Endodermal cell (in vitro differentiated cells): Measurements from ENCODE around the gene IRF7. TPM values are rescaled to one million over a fixed set of nuclear protein-coding genes. Genes with fewer than 3 reads are reported as not detected.
A peak's percentile ranks its signal among the peaks of the same experiment; 100 is the strongest.

ENCODE experiments used
- DNase-seq: peaks from one replicate; pipeline ENCODE4 v3.0.0-alpha.2; 2017
- H3K27ac ChIP-seq: 2 replicates; pipeline ENCODE4 v1.5.1; 2013; ENCODE audit warnings: mild to moderate bottlenecking, low read depth, low read length, moderate library complexity
- H3K27me3 ChIP-seq: 2 replicates; pipeline ENCODE4 v1.6.1; 2013; ENCODE audit warnings: mild to moderate bottlenecking, low read length, moderate library complexity; ENCODE audit not compliant: insufficient read depth, control insufficient read depth, poor library complexity, severe bottlenecking
- H3K36me3 ChIP-seq: 2 replicates; pipeline ENCODE4 v1.7.0; 2013; ENCODE audit warnings: mild to moderate bottlenecking, low read length, moderate library complexity; ENCODE audit not compliant: control insufficient read depth, insufficient read depth
- H3K4me1 ChIP-seq: one replicate; pipeline ENCODE4 v1.7.0; 2013; ENCODE audit warnings: low read length; ENCODE audit not compliant: control insufficient read depth, insufficient read depth
- H3K4me3 ChIP-seq: 2 replicates; pipeline ENCODE4 v1.5.1; 2013; ENCODE audit warnings: mild to moderate bottlenecking, low read length, moderate library complexity
- H3K9ac ChIP-seq: 2 replicates; pipeline ENCODE4 v1.6.1; 2013; ENCODE audit warnings: mild to moderate bottlenecking, low read length, moderate library complexity; ENCODE audit not compliant: poor library complexity, severe bottlenecking; ENCODE audit errors: extremely low read depth
- H3K9me3 ChIP-seq: 2 replicates; pipeline ENCODE4 v1.6.1; 2013; ENCODE audit warnings: mild to moderate bottlenecking, low read length, moderate library complexity; ENCODE audit not compliant: control insufficient read depth
- H3K27ac Mint-ChIP-seq: 2 replicates; pipeline ENCODE4 v1.8.0; 2020; ENCODE audit warnings: mixed read lengths
- H3K27me3 Mint-ChIP-seq: 2 replicates; pipeline ENCODE4 v1.8.0; 2021; ENCODE audit warnings: mild to moderate bottlenecking, mixed read lengths; ENCODE audit not compliant: insufficient read depth
- H3K36me3 Mint-ChIP-seq: 2 replicates; pipeline ENCODE4 v1.8.0; 2020; ENCODE audit warnings: low read depth, mixed read lengths
- H3K4me1 Mint-ChIP-seq: 2 replicates; pipeline ENCODE4 v1.8.0; 2020; ENCODE audit warnings: mixed read lengths
- H3K4me3 Mint-ChIP-seq: 2 replicates; pipeline ENCODE4 v1.8.0; 2020; ENCODE audit warnings: mild to moderate bottlenecking, moderate library complexity, mixed read lengths
- H3K9me3 Mint-ChIP-seq: 2 replicates; pipeline ENCODE4 v1.8.0; 2020; ENCODE audit warnings: mild to moderate bottlenecking, mixed read lengths
- CTCF ChIP-seq: fragments of 200-600 bp; sonication (generic); conservative IDR thresholded peaks from 2 replicates; pipeline ENCODE4 v1.5.0; 2021; ENCODE audit warnings: antibody characterized with exemption, mild to moderate bottlenecking
- whole genome bisulfite sequencing, 2 experiments: methylation state at CpG; one replicate each; pipeline versions ENCODE4 v1.1.5 to v1.1.7; 2013; ENCODE audit warnings: missing lambda C conversion rate in 2 of 2, mixed read lengths in 1 of 2; ENCODE audit not compliant: insufficient coverage in 1 of 2, insufficient read length in 1 of 2; 5-methylcytosine and 5-hydroxymethylcytosine counted together
- long read RNA-seq, 4 experiments: library from polyadenylated mRNA in 2 of 4; library from RNA in 1 of 4; library from capped mRNA in 1 of 4; stranded (forward) in 3 of 4; unstranded in 1 of 4; transcript quantifications; one replicate each; pipeline ENCODE4 v2.0.0, GENCODE V29; 2020 to 2021; ENCODE audit warnings: inconsistent platforms in 1 of 4
- polyA plus RNA-seq, 2 experiments: library from polyadenylated mRNA; stranded (reverse); fragments of 50-300 nt; gene quantifications; one replicate each; pipeline ENCODE4 v1.2.3, GENCODE V29; 2013
- total RNA-seq, 2 donors: library from RNA; stranded (reverse); fragmentation: NEBNext Ultra II Directional in 1 of 2; extraction: Animal tissue kit (Norgen Biotek cat#: 25700) in 1 of 2; gene quantifications; 2 replicates in 1 of 2; 3 replicates in 1 of 2; pipeline ENCODE4 v1.2.1, GENCODE V29; 2021

The IRF7 gene
- 10 to 100 TPM in 1 of 2 donors, 1 to 10 TPM in 1; 9.3 to 16.8 TPM for total RNA-seq
- polyA plus RNA-seq (2013, experiment 1 of 2), result 12.8 TPM
- polyA plus RNA-seq (2013, experiment 2 of 2), result 12.0 TPM
- long read RNA-seq, experiment 1, partial matches to known transcripts, result 1 of 1 reads
- long read RNA-seq, experiment 1, other reads (novel, unspliced or antisense), result 0 of 1 reads
- long read RNA-seq, experiment 2, transcript IRF7-205 (11 exons, 1,974 nt), result major isoform, 11 of 31 reads
- long read RNA-seq, experiment 2, partial matches to known transcripts, result 1 of 31 reads
- long read RNA-seq, experiment 2, other reads (novel, unspliced or antisense), result 16 of 31 reads
- long read RNA-seq, experiment 3, transcript IRF7-202 (10 exons, 1,807 nt), result minor isoform, 5 of 103 reads
- long read RNA-seq, experiment 3, transcript IRF7-205 (11 exons, 1,974 nt), result major isoform, 50 of 103 reads
- long read RNA-seq, experiment 3, partial matches to known transcripts, result 5 of 103 reads
- long read RNA-seq, experiment 3, other reads (novel, unspliced or antisense), result 42 of 103 reads
- long read RNA-seq, experiment 4, partial matches to known transcripts, result 0 of 11 reads
- long read RNA-seq, experiment 4, other reads (novel, unspliced or antisense), result 7 of 11 reads

GRCh38 chr11:615504-616319 is at the start of gene IRF7:
Gene IRF7 (minus strand): TSS chr11:615950. CDS start chr11:615364, 586 bp downstream.
- TF ChIP-seq CTCF, result no peak
- DNase-seq, result peak; percentile 97
- H3K9me3 Mint-ChIP-seq, result no peaks in the 10 kb centered on the region
- no peaks in the 10 kb centered on the region for H3K27me3 Mint-ChIP-seq
- WGBS, 2 experiments, result 13 to 32% methylated on average over 27 to 66 of the region's 66 CpGs
- H3K4me3 Mint-ChIP-seq, result peak within 1 kb of the TSS; percentile 69
- H3K4me3 ChIP-seq, result peak within 1 kb of the TSS; percentile 80
- no peaks in the 10 kb centered on the region for H3K27me3 ChIP-seq
- no peaks in the 10 kb centered on the region for H3K4me1 ChIP-seq
- no peaks in the 10 kb centered on the region for H3K9me3 ChIP-seq
- no peaks in the 10 kb centered on the region for H3K4me1 Mint-ChIP-seq
- H3K27ac ChIP-seq, result peak within 1 kb of the TSS; percentile 83
- H3K27ac Mint-ChIP-seq, result peak within 1 kb of the TSS; percentile 95
- H3K36me3 ChIP-seq, result peaks cover 29% of the 10 kb centered on the region
- H3K36me3 Mint-ChIP-seq, result peaks cover 8% of the 10 kb centered on the region
- peak within 1 kb of the TSS; percentile 66 for H3K9ac ChIP-seq

- Mint-ChIP-seq H3K4me3 (no peak overlapping the region), H3K27ac (no peak overlapping the region), H3K9me3 (no peaks in the 10 kb centered on the region), H3K4me1 (no peaks in the 10 kb centered on the region), H3K36me3 (peaks cover 31% of the 10 kb centered on the region), H3K27me3 (no peaks in the 10 kb centered on the region)
- H3K9me3 ChIP-seq, result no peaks in the 10 kb centered on the region
- DNase-seq, result no peak
- H3K27ac ChIP-seq, result no peak overlapping the region
- H3K4me1 ChIP-seq, result no peaks in the 10 kb centered on the region
- 94 to 96% methylated on average over 8 to 15 of the region's 15 CpGs for whole genome bisulfite sequencing, 2 experiments
- no peaks in the 10 kb centered on the region for H3K27me3 ChIP-seq
- H3K4me3 ChIP-seq, result no peak overlapping the region
- H3K36me3 ChIP-seq, result peaks cover 26% of the 10 kb centered on the region
- no peak overlapping the region for H3K9ac ChIP-seq
- no peak for TF ChIP-seq CTCF
Observed at GRCh38 chr11:665062-665703, 49.4 kb upstream of the IRF7 start.

GRCh38 chr11:662689-663274 is 47.0 kb upstream of the IRF7 start:
- 86 to 87% methylated on average over 12 to 15 of the region's 15 CpGs for WGBS, 2 experiments
- H3K4me3 ChIP-seq, result no peak overlapping the region
- Mint-ChIP-seq H3K9me3 (no peaks in the 10 kb centered on the region), H3K36me3 (peaks cover 35% of the 10 kb centered on the region), H3K27ac (no peak overlapping the region), H3K4me1 (no peaks in the 10 kb centered on the region), H3K4me3 (no peak overlapping the region), H3K27me3 (no peaks in the 10 kb centered on the region)
- no peaks in the 10 kb centered on the region for H3K9me3 ChIP-seq
- H3K27me3 ChIP-seq, result no peaks in the 10 kb centered on the region
- no peaks in the 10 kb centered on the region for H3K4me1 ChIP-seq
- peaks cover 34% of the 10 kb centered on the region for H3K36me3 ChIP-seq
- no peak overlapping the region for H3K9ac ChIP-seq
- peak; percentile 89 for DNase-seq
- peak; percentile 85 for TF ChIP-seq CTCF
- H3K27ac ChIP-seq, result no peak overlapping the region
